ENCODE measurements around the gene MEI1.
A peak's percentile ranks its signal among the peaks of the same experiment; 100 is the strongest.

Gene MEI1

DNA sequence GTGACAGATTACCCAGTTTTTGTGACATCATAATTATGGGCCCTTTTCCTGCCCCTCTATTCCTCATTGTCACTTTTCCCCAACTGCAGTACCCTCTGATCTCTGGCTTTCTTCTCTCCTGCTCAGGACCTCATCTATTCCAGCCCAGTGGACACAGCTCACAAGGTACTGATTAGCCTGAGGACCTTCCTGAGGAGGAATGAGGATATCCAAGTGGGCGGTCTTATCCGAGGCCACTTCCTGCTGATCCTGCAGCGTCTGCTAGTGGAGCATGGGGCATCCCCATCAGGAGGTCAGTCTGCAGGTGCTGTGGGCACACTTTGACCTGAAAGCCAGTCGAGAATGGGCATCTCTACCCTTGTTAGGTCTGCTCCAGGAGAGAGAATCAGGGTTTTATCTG lies 76.7 kb downstream of the MEI1 start:
- TF ChIP-seq, protein P1, sequence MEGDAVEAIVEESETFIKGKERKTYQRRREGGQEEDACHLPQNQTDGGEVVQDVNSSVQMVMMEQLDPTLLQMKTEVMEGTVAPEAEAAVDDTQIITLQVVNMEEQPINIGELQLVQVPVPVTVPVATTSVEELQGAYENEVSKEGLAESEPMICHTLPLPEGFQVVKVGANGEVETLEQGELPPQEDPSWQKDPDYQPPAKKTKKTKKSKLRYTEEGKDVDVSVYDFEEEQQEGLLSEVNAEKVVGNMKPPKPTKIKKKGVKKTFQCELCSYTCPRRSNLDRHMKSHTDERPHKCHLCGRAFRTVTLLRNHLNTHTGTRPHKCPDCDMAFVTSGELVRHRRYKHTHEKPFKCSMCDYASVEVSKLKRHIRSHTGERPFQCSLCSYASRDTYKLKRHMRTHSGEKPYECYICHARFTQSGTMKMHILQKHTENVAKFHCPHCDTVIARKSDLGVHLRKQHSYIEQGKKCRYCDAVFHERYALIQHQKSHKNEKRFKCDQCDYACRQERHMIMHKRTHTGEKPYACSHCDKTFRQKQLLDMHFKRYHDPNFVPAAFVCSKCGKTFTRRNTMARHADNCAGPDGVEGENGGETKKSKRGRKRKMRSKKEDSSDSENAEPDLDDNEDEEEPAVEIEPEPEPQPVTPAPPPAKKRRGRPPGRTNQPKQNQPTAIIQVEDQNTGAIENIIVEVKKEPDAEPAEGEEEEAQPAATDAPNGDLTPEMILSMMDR (conservative IDR thresholded peaks at IDR 0.05; ENCODE audit: low read length) = no peak
- no peak for DNase-seq (ENCODE audit: low read depth)
- H3K4me3 ChIP-seq (ENCODE audit: low read length) = no peak overlapping the region

- DNase-seq (ENCODE audit: low read depth) = no peak
- TF ChIP-seq, protein P1 (conservative IDR thresholded peaks at IDR 0.05; ENCODE audit: low read length) = no peak
- H3K4me3 ChIP-seq (ENCODE audit: low read length) = no peak overlapping the region
Observed at GRCh38 chr22:41776381-41776780, 77.1 kb downstream of the MEI1 start.

- peak; percentile 23 for DNase-seq (ENCODE audit: low read depth)
- TF ChIP-seq, protein P1 (conservative IDR thresholded peaks at IDR 0.05; ENCODE audit: low read length) = no peak
- H3K4me3 ChIP-seq (ENCODE audit: low read length) = no peak overlapping the region
Observed at GRCh38 chr22:41777749-41778425, 78.6 kb downstream of the MEI1 start.

DNA sequence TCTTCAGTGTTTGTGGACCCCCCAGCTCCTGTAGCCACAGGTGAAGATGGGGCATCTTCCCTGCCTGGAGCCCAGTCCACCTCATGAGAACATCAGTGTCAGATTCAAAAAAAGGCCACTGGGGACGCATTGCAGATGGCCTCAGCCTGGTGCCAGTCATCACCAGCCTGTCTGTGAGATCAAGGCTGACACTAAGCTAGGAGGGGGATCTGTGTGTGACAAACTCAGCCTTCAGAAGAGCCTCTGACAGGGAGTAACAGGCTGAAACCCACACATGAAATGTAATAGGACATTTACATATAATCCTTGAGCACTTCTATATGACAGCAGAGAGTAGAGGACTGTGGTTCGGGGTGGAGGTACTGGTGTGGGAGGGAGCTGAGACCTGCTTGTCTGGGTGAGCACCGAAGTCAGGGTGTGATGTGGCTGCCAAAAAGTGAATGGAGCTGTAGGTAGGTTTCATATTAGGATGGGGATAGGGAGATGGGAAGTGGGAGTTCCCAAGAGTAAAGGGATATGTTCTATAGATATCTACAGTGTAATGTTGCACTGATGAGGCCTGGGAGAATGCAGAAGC lies 80.7 kb downstream of the MEI1 start:
- H3K4me3 ChIP-seq (ENCODE audit: low read length) = no peak overlapping the region
- TF ChIP-seq, protein P1 (conservative IDR thresholded peaks at IDR 0.05; ENCODE audit: low read length) = no peak
- DNase-seq (ENCODE audit: low read depth) = no peak

GRCh38 chr22:41780746-41781505 lies 81.6 kb downstream of the MEI1 start:
- H3K4me3 ChIP-seq (ENCODE audit: low read length) = no peak overlapping the region
- peak; percentile 56 for DNase-seq (ENCODE audit: low read depth)
- TF ChIP-seq, protein P1 (conservative IDR thresholded peaks at IDR 0.05; ENCODE audit: low read length) = no peak

DNA sequence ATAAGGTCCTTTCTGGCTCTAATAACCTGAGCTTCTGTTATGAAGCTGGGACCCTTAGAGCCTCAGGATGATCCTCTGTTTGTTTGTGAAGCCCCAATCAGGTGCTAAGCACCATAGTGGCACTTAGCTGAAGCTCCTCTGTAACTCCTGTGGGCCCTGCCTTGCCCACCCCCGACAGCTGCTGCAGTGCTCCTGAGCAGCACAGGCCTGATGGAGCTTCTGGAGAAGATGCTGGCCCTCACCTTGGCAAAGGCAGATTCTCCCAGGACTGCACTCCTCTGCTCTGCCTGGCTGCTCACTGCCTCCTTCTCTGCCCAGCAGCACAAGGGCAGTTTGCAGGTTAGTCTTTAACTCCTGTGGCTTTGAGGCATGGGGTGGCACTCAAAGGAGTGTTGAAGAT lies 82.2 kb downstream of the MEI1 start:
- H3K4me3 ChIP-seq (ENCODE audit: low read length) = no peak overlapping the region
- TF ChIP-seq, protein P1 (conservative IDR thresholded peaks at IDR 0.05; ENCODE audit: low read length) = no peak

More for the DNA sequence above, 82.2 kb downstream of the MEI1 start:
- DNase-seq (ENCODE audit: low read depth) = no peak
